Measurements from ENCODE around the gene POR.

DNA sequence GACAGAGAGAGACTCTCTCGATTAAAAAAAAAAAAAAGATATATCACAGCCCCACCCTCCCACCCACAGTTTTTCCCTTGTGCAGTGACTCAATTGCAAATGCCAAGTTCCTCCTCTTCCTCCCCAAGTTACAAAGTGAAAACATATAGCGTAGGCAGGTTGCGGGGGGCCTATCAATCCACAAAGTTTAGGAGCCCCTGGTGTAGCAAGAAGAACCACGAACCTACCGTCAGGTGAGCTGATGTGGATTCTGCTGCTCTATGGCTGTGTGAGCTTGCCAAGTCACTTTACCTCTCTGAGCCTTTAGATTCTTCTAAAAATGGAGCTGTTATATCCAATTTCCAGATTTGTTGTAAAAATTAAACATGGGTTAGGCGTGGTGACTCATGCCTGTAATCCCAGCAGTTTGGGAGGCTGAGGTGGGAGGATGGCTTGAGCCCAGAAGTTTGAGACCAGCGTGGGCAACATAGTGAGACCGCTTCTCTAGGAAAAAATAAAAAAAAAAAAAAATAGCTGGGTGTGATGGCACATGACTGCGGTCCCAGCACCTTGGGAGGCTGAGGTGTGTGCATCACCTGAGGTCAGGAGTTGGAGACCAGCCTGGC, 44.3 kb upstream of the POR start:
- TF ChIP-seq, protein P1, sequence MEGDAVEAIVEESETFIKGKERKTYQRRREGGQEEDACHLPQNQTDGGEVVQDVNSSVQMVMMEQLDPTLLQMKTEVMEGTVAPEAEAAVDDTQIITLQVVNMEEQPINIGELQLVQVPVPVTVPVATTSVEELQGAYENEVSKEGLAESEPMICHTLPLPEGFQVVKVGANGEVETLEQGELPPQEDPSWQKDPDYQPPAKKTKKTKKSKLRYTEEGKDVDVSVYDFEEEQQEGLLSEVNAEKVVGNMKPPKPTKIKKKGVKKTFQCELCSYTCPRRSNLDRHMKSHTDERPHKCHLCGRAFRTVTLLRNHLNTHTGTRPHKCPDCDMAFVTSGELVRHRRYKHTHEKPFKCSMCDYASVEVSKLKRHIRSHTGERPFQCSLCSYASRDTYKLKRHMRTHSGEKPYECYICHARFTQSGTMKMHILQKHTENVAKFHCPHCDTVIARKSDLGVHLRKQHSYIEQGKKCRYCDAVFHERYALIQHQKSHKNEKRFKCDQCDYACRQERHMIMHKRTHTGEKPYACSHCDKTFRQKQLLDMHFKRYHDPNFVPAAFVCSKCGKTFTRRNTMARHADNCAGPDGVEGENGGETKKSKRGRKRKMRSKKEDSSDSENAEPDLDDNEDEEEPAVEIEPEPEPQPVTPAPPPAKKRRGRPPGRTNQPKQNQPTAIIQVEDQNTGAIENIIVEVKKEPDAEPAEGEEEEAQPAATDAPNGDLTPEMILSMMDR (IDR thresholded peaks at IDR 0.05; ENCODE audit: low read depth, low read length) = no peak
- TF ChIP-seq POLR2A (IDR thresholded peaks at IDR 0.05; ENCODE audit: extremely low read depth, insufficient read length) (no peak), MYC (IDR thresholded peaks at IDR 0.05; ENCODE audit: low read depth, low read length) (no peak), MAX (IDR thresholded peaks at IDR 0.05; ENCODE audit: low read depth, low read length) (no peak)
